ENCODE data around the gene SETD7.

SETD7 gene

DNA sequence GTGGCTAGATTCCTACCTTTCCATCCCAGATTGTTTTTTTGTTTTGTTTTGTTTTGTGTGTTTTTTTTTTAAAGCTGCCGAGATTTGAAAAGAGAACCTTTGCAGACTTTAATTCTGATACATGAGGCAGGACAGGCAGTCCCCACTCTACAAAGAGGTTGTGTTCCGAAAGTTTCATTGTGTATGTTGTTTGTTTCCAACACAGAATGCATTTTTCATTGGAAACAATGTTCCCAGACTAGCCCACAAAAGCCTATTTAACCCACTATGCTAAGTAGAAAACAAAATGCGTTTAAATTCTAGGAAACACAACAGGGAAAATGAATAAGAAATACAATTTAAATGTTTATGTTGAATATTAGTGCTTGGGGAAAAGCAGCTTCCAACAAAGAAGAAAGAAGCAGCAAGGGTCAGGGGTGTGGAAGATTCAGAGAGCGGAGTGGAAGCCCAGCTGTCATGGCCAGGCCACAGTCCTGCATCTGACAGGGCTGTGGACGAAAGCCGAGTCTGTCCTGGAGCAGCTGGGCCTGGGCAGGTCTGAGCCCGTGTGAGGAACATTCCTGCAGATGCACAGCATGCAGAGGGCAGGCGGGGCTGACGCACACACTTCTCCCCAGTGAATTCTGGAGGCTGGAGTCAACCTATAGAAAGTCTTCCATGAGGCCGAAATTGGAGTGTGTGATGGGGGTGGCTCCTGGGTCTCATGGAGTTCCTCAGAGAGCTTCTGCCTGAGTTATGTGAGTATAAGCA, 12.4 kb upstream of the SETD7 start:
- no peak for DNase-seq

DNA sequence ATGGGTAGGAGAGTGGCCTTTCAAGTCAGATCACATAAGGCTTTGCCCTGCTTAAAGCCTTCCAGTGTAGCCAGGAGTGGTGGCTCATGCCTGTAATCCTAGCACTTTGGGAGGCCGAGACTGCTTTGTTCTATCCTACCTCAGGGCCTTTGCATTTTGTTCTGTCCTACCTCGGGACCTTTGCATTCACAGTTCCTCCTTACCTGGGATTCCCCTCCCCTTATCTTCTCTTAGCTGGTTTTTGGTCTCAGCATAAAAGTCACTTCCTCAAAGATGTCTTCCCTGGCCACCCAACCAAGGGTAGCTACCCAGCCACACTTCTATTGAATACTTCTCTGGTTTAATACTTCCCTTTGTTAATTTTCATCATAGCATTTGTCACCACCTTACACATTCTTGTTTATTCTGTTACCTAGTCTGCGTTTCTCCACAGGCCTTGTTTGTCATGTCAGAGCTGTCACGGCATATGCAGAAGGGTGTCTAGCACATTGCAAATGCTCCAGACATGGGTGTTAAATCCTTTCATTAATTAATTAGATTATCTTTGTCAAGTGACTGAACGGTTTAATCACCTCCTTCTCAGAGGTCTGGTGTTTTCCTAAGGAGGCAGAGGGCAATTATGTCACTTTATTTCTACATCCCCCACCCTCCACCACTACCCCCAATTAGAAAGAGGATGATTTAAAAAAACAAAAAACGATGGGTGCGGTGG, 11.3 kb upstream of the SETD7 start:
- no peak for DNase-seq

DNA sequence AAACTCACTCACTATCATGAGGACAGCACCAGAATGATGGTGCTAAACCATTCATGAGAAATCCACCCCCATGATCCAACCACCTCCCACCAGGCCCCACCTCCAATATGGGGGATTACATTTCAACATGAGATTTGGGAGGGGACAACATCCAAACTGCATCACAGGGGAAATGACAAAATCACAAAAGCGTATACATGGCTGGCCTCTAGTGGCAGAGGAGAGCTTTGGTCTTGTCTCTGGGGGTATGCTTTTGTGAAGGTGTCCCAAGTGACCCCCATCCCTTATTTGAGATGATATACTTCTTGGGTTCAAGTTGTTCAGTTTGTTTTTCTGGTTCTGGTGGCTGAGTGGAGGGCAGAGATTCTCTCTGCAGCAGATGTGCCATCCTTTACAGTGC, 8.5 kb upstream of the SETD7 start:
- DNase-seq = no peak

DNA sequence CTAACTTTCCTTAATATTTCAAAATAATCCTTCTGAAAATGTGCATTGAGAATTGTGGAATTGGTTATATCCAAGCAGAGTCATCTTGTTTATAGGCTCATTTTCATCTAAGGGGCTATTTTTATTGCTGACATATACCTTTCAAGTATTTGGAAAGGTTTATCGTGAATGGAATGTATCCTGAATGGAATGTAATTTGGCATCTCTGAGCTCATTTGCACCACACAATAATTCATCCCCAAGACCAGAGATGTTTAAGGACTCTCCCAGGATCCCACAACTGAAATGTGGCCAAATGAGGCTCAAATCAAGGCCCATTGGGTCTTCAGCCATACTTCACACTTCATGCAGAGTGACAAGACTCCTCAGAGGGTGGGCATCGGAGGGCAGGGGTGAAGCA, 7.5 kb upstream of the SETD7 start:
- no peak for DNase-seq

DNA sequence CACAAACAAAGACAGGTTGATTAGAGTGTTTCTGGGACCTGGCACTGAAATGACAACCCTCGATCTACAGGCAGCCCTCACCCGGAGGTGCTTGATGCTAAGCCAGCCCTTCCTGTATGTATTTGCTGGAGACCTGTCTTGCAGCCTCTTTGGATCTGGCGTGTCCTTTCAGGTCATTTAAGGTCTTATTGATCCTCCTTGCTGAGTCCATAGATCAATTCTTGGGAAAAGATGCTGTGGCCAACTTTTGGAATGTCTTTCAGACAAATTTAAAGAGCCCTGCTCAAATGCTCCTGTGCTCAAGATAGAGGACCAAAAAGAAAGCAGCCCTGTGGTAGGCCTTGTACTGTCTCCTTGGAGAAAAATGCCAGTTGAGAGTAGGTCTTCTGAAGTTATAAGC, 6.8 kb upstream of the SETD7 start:
- no peak for DNase-seq

DNA sequence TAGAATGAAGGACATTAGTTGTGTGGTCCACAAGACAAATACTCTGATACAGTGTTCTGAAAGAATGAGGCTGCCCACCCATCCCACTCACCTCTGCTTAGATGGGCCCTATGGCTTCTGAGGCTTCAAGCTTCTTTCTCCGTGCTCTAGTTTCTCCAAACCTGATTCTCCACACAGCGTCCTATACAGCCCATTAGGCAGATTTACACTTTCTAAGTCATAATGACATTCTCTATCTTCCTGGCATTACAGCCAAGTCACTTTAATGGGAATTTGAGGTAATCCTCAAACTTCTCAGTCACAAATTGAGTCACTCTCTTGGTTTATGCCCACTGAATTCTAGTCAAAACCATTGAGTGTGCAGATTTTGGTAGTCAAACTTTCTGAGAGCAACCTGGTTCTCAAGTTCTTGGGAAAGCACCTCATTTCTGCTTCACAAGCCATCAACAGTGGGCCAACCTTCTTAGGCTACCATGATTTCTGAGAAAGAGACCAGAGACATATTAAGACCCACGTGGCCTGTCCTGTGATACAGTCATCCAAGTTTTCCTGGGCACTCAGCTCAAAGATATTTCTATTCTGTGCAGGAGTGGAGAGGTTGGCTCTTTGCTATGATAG, 6.2 kb upstream of the SETD7 start:
- DNase-seq = no peak

DNA sequence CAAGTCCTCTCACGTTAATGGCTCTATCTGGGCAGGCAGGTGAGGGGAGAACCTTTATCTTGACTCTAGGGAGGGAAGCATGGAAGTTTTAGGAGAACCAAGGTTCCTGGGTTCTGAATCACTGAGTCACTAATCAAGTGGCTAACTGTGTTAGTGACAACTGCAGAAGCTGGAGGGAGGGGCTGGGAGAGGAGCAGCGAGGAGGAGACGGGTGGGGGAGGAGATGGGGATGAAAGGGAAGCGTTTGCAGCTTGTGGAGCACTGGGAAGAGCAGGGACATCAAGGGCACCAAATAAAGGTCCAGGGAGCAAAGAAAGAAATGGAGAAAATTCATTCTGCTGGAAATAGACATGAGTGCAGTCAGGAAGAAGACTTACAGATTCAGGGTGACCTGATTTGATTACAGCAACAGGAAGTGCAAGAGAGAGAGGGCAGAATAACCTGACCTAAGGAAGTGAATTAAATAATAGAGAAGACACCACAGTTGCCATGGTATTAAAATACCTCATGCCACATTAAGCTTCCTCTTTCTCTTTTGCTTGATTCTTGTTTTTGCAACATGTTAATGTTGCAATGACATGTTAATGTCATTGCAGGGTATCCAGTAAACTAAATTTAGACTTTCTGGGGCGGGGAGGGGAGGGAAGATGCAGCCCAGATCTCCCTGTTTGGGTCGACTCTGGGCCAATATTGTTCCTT, 4.5 kb upstream of the SETD7 start:
- DNase-seq = no peak

DNA sequence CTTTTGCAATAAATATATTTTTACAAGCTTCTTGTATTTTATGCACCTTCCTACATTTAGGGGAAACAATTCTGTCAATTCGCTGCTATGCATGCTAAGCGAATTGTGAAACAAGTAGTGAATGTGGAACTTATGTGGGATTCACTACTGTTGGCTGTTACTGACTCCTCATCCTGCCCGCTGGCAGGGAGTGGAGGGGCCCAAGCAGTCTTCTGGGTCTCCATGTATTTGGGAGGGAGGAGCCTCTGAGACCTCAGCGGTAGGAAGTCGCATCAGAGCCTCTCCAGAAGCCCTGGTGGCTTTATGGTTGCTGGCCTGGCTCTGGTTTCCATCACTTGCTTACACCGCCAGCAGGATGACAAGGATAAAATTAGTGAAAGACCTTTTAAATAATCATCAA, 3.7 kb upstream of the SETD7 start:
- DNase-seq = no peak

DNA sequence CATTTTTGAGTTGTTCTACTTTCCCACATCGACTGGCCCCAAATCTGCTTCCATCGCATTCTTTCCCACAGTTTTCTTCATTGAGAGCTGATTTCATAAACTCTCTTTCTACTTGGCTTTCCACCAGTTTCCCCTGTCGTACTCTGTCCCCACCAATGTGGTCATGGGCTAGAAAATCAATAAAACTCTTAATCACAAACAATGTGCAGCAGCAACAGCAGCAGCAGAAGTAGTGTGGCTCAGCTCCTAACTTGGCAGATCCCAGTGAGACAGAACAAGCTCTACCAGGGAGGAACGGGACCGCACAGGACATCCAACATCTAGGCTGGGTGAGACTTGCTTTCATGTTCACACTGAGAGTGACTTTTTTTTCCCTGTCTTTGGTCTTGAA, 3.1 kb upstream of the SETD7 start:
- no peak for DNase-seq

DNA sequence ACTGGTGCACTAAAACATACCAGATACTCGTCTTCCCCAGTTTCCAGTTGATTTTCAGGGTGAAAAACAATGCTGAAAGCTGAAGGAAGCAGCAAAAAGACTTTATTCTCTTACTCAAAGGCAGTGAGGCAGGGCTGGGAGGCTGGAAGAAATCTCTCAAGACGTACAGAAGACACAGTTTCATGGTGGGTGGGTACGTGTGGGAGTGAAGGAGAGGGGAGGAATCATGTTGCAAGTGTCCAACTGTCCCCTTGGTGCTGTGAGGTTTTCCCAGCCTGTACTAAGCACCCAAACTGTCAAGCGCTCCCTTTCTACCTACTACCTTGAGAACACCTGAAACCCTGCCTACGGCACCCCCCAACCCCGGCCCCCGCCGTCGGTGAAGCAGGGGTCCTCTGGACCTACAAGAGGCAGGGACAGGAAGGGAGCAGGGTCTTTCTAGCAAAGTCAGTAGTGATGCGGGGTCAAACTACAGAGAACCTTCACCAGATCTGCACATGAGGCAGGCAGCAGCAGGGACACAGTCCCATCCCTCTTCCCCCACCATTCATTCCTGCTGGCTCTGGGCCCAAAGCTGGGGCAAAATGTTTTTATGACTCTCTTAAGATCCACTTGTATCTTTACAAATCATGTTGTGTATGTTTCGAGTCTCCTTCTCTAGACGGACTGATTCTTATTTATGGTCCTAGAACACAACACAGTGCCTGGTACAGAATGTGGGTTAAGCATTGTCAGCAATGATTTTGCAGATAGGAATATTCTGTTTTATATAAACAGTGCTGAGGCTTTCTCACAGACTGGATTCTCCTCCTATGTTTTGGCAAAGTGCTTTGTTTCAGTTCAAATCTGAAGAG, 2.4 kb upstream of the SETD7 start:
- no peak for DNase-seq

DNA sequence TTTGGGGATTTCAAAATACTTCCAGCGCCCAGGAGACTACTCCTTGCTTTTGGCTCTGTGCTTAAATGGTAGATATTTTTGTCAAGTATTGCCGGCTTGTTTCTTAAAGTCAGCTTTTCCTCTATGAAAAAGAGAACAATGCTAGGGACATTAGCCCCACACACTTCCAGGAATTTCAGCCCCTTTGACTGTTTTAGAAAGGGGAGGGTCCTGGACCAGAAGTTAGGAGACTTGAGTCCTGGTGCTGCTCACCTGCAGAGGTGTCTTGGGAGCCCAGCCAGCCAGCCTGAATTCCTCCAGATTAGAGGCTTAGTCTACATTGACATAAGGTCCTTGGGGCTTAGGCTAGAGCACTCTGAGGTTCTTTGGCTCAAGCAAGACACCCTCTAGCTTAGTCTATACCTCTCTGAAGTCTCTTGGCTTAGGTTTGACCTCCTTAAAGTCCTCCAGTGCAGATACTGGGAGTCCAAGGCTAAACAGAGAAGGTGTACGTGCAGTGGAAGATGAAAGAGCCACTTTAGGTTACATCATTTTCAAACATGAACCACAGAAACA, 1.6 kb upstream of the SETD7 start:
- DNase-seq = no peak

DNA sequence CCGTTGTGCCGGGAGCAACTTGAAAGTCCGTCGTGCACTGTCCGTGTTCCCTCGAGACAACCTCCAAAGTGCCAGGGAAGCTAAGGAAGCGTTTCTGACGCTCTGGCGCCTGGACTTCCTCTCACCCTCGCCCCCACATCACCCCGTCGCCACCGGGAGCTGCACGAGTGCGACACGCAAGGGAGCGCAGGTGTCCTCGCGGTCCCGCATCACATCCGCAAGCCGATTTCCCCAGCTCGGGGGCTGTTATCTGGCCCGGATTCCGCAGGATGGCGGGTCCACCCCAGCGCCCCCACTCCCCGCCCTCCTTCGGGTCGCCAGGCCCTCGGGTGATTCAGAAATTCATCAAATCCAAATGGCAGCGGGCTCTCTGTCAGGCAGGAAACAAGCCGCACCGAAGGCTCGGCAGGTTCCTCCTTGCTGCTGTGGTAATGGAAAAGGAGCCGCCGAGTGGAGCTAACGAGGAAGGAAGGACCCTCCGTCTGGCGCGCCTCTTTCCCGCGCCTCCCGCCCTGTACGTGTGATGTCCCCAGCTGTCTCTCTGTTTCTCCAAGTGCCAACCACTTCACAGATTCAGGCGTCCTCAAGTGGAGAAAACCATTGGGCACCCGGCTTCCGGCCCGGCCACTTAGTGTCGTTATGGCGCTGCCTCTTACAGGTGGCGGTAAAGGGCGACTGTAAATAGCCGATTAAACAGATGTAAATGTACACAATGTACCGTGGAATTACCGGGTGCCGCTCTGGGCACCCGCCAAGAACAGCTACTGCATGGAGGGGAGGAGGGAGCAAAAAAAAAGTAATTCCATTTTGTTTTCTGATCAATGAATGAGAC, 921 bp upstream of the SETD7 start:
- DNase-seq = peak; percentile 52

DNA sequence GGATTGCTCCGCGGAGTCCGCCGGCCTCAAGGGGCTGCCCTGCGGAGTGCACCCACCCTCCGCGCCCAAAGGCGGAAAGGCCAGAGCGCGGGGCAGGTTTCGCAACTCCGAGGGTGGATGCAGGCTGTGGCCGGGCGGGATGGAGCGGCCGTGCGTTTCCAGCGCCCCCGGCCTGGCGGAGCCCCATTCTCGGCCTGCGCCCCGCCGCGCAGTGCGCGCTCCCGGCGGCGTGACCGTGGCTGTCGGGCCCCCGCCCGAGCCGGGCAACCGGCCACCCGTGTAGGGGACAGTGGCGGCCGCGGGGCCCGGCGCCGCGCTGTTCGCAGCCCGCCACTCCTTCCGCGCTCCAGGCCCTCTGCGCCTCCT, 331 bp downstream of the SETD7 start:
- no peak for DNase-seq

DNA sequence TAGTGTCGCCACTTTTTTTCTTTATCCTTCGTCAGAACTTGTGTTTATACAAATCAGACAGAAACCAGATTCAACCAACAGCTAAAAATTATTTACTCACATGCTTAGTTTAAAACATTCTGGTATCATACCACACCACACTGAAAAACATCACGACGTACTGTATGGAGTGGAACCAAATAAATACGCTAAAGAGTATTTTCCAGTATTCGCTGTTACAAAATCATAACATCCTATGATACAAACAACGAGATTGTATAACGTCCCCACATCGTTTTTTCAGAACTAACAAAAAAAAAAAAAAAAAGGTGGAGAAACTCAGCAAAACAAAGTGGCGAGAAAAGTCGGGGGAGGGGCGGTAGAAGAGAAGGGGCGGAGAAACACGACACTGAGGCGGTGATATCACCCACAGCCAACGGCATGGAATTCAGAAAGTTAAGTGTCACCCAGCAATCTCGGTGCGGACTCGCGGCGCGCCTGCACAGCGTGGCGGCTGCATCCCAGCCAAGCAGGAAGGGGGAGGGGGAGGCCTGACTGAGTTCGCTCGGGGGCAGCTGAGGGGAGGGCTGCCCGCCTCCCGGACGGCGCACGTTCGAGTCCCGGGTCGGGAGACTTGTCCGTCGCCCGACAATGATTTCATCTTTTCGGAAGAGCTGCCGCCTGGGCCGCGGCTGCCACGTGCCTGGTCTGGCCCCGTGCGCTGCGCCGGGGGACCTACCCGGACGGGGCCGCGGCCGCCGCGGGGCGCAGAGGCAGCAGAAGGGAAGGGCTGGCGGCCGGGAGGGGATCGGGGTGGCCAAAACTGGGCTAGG, 920 bp downstream of the SETD7 start:
- peak; percentile 63 for DNase-seq

DNA sequence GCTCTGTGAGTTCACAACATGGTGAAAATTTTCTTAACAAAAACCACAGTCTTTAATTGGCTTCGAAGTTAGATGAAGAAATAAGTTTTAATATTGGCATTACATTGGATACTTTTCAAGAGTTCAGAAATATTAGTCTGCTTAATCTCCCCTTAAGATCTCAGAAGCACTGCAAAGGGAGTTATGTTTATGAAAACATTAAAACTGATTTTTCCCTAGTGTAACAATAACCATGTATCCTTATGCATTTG, 1.5 kb downstream of the SETD7 start:
- no peak for DNase-seq

DNA sequence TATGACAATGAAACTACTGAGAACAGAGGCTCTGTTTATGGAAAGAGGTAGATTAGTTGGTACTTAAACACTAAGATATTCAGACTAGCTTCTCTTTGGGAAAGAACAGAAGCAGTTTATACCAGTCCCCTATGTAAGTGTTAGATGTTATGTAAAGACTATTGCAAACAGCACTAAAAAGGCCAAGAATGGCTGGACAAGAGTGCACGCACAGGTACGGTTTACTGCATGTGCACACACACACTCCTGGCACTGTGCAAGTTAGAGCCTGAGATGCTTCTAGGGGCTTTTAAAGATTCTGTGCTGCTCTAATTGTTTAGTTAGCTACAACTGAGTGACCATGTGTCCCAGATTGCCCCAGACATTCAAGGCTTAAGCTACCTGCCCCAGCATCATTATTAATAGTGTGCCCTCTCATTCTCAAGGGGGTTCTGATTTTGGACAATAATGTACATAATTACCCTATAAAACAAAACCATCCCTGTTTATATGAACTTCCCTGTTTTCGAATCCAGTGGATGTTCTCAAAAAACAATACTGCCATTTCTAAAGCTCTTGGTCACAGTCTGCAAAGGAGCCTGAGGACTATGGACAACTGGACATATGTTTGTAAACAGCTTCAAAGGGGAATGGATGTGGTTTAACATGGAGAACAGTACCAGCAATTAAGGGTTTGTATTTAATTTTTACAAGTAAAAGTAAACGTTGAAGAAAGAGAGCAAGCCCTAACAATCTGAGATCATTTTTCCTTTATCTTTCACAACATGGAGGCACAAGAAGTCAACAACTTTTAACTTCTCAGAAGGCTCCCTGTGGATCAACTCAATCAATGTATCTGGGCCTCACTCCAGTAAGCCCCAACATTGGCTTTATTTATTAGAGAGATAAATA, 2.0 kb downstream of the SETD7 start:
- no peak for DNase-seq

DNA sequence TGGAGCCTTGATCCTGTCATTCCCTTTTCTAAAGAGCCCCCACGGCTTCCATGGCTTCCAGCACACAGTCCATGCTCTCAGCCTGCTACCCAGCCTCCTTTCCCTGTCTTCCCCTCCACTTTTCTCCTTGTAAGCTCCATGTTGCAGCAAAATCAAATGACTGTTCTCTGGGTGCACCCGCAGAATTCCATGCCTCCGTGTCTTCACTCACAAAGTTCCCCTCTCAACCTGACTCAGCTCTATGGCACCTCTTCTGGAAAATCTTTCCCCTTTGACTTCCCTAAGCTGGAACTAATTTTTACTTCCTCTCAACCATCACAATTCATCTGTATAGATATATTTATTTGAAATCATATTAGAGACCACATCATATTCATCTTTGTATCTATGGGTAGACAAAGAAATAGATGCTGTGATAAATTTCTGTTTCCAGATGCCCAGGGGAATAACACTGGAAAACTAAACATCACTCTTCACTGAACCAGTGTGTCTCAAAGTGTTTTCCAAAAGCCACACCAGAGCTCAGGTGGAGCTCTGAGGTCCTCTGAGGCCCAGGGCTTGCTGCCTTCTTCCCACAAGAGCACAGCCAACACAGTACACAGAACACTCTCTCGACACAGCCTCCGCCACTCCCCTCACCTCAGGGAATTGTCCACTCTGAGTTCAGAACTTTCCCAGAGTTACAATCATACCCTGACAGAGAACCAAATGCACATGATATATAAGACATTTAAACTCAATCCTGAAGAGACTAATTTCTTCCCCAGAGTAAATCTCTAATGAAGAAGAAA, 3.3 kb downstream of the SETD7 start:
- no peak for DNase-seq

DNA sequence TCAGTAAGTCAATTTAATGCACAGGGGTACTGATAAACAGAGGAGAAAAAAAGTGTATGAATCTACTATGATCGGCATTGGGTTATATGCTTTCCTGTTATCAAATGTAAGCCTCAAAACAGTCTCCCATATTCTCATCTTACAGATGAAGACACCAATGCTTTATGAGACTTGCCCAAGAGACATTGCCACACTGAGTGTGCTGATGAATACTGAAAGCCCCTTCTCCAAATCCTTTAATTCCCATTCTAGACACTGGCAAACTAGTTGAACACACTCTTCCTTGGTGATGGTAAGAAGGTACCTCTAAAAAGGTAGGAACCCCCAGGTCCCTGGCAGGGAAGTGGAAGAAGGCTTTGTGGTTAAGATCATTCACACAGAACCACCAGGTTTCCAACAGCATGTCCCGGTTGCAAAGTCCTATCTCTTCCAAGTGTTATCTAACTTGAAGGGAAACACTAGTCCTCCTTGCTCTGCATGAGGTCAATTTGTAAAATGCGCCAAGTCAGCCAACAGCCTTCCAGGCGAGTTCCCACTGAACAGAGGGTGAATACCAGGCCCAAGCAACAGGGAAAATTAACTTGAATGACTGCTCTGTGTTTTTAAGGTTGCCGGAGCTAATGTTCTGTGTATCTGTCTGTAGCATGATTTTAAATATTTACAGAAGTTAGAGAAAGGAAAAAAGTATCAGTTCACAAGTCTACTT, 5.1 kb downstream of the SETD7 start:
- no peak for DNase-seq
